ENCODE results near the gene CTSC. TPM values are rescaled to one million over a fixed set of nuclear protein-coding genes. Genes with fewer than 3 reads are reported as not detected.
A peak's percentile ranks its signal among the peaks of the same experiment; 100 is the strongest.
"Not testable (repeated sequence)": the region's sequence is repeated elsewhere in the genome, so short reads cannot be mapped to it uniquely, and the experiment has no call there.

CTSC gene
- polyA plus RNA-seq, 1 of the 3 experiments (the other 2 are of a cell fraction), result 104 TPM

DNA sequence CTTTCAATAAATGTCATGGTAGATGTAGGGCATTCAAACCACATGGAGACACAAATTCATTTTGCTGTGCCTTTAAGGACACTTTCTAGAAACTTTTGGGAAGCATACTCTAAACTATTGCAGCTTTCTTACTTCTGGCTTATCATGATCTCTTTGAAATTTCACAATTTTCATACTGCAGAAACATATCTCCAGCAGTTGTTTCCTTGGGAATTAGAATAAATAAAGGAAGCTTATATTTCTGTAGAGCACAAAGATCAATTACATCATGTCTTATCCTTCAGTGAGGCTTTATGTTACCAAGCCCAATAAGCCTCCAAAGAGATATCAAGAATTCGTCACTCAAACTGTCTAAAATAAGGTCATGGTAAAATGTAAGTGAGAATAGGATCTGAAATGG, 87.8 kb downstream of the CTSC start (continued):
- TF ChIP-seq USF2 (IDR thresholded peaks at IDR 0.05; ENCODE audit: borderline replicate concordance, low read depth, low read length) (no peak), GATA2 (CRISPR knock-in tag; IDR thresholded peaks at IDR 0.05) (no peak), RAD21 (IDR thresholded peaks at IDR 0.05; ENCODE audit: low read length) (no peak), MAX (IDR thresholded peaks at IDR 0.05; ENCODE audit: low read depth) (no peak), MXI1 (IDR thresholded peaks at IDR 0.05; ENCODE audit: low read depth, low read length) (no peak), RCOR1 (IDR thresholded peaks at IDR 0.05; ENCODE audit: low read length) (no peak), EZH2phosphoT487 (IDR thresholded peaks at IDR 0.05; ENCODE audit: borderline replicate concordance, low read depth) (no peak)

GRCh38 chr11:88246696-88247095, 90.8 kb downstream of the CTSC start:
- H3K9me3 ChIP-seq, result no peaks in the 10 kb centered on the region
- WGBS (ENCODE audit: low lambda C conversion rate), result 23% methylated on average over 3 of the region's 3 CpGs
- H3K4me1 ChIP-seq (ENCODE audit: control insufficient read depth in 1 of 2, insufficient read depth in 2 of 2, low read depth in 1 of 2, low read length in 1 of 2), result no peaks in the 10 kb centered on the region
- no peaks in the 10 kb centered on the region for H3K36me3 ChIP-seq (replicated peaks in 1 of 2; ENCODE audit: control insufficient read depth in 1 of 2, insufficient read depth in 2 of 2, low read length in 1 of 2)
- H3F3A ChIP-seq (replicated peaks; ENCODE audit: insufficient read depth), result no peaks in the 10 kb centered on the region
- H3K27me3 ChIP-seq (ENCODE audit: insufficient read depth), result no peaks in the 10 kb centered on the region
- no peaks in the 10 kb centered on the region for H3K79me2 ChIP-seq (ENCODE audit: insufficient read depth)
- no peak overlapping the region for H3K4me3 ChIP-seq (ENCODE audit: low read depth in 2 of 2, low read length in 1 of 2)
- TF ChIP-seq, protein P1, sequence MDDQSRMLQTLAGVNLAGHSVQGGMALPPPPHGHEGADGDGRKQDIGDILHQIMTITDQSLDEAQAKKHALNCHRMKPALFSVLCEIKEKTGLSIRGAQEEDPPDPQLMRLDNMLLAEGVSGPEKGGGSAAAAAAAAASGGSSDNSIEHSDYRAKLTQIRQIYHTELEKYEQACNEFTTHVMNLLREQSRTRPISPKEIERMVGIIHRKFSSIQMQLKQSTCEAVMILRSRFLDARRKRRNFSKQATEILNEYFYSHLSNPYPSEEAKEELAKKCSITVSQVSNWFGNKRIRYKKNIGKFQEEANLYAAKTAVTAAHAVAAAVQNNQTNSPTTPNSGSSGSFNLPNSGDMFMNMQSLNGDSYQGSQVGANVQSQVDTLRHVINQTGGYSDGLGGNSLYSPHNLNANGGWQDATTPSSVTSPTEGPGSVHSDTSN (IDR thresholded peaks at IDR 0.05), result peak; percentile 32; the same call in 1 of the 2 replicates
- TF ChIP-seq, protein P2, sequence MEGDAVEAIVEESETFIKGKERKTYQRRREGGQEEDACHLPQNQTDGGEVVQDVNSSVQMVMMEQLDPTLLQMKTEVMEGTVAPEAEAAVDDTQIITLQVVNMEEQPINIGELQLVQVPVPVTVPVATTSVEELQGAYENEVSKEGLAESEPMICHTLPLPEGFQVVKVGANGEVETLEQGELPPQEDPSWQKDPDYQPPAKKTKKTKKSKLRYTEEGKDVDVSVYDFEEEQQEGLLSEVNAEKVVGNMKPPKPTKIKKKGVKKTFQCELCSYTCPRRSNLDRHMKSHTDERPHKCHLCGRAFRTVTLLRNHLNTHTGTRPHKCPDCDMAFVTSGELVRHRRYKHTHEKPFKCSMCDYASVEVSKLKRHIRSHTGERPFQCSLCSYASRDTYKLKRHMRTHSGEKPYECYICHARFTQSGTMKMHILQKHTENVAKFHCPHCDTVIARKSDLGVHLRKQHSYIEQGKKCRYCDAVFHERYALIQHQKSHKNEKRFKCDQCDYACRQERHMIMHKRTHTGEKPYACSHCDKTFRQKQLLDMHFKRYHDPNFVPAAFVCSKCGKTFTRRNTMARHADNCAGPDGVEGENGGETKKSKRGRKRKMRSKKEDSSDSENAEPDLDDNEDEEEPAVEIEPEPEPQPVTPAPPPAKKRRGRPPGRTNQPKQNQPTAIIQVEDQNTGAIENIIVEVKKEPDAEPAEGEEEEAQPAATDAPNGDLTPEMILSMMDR (IDR thresholded peaks at IDR 0.05), result no peak
- H3K27ac ChIP-seq (ENCODE audit: low read depth in 2 of 2, low read length in 1 of 2), result no peak overlapping the region; a peak in 1 of 4 replicates
- H3K9me2 ChIP-seq, result no peaks in the 10 kb centered on the region
- ChIA-PET POLR2A (no interaction called here), CTCF (no interaction called here)
- H3K9ac ChIP-seq, result no peak overlapping the region
- no peak overlapping the region for H3K4me2 ChIP-seq
- no peak overlapping the region for H2AFZ ChIP-seq (ENCODE audit: low read depth)
- no peak for DNase-seq
- H4K20me1 ChIP-seq (ENCODE audit: insufficient read depth), result no peaks in the 10 kb centered on the region

GRCh38 chr11:88245576-88245975, 92.0 kb downstream of the CTSC start:
- DNase-seq; CTCF ChIA-PET; H3K9ac ChIP-seq; H3K4me2 ChIP-seq; H3K9me3 ChIP-seq; H3K79me2 ChIP-seq (ENCODE audit: insufficient read depth); POLR2A ChIA-PET; H3K27me3 ChIP-seq (ENCODE audit: insufficient read depth); H3K9me2 ChIP-seq; H2AFZ ChIP-seq (ENCODE audit: low read depth); H3K4me3 ChIP-seq (ENCODE audit: low read depth in 2 of 2, low read length in 1 of 2); H3F3A ChIP-seq (replicated peaks; ENCODE audit: insufficient read depth); H4K20me1 ChIP-seq (ENCODE audit: insufficient read depth); H3K36me3 ChIP-seq (replicated peaks in 1 of 2; ENCODE audit: control insufficient read depth in 1 of 2, insufficient read depth in 2 of 2, low read length in 1 of 2); H3K27ac ChIP-seq (ENCODE audit: low read depth in 2 of 2, low read length in 1 of 2); H3K4me1 ChIP-seq (ENCODE audit: control insufficient read depth in 1 of 2, insufficient read depth in 2 of 2, low read depth in 1 of 2, low read length in 1 of 2): not testable (repeated sequence)
- 80% methylated on average over 2 of the region's 2 CpGs for WGBS (ENCODE audit: low lambda C conversion rate)

Other genes with a start within 250 kb of the CTSC start
- 0.66 and 0.76 TPM in 2 replicates for gene RAB38, start 162.3 kb downstream of the CTSC start, polyA plus RNA-seq (2012; rRNA removed)